K562 (cell line): ENCODE data around the gene KRTAP9-8. TPM values are rescaled to one million over a fixed set of nuclear protein-coding genes. Genes with fewer than 3 reads are reported as not detected.

Experiments
- ATAC-seq: fragments of 200-7000 bp; cut with Tn5 transposase; 3 replicates; pipeline ENCODE4 v1.9.1; 2020; ENCODE audit warnings: moderate library complexity
- BruUV-seq: library from RNA; stranded (reverse); fragments of 400-500 nt; replicated peaks from 2 replicates; lab custom pipeline; 2021; lab: Mats Ljungman, UMichigan
- CTCF ChIA-PET: fragments of 300-600 bp; formaldehyde crosslinking; extraction: SDS; loops from one replicate; lab custom pipeline; 2021; ENCODE audit warnings: low intra/inter-chr PET ratio; lab: Yijun Ruan, JAX
- POLR2A ChIA-PET: fragments of 300-600, 350-650 bp; sonication (Branson Sonifier 250); formaldehyde crosslinking; extraction: SDS; loops from one replicate; lab custom pipeline; 2021; ENCODE audit warnings: antibody characterized with exemption, inconsistent platforms; lab: Yijun Ruan, JAX
- DNase-seq, 4 experiments: peaks; one replicate each; pipeline versions ENCODE4 v3.0.0 to v3.0.0-alpha.2; 2011 to 2018; ENCODE audit warnings: low spot score in 3 of 4, mixed read lengths in 3 of 4; ENCODE audit errors: extremely low read depth in 1 of 4
- FAIRE-seq: peaks from 2 replicates; lab custom pipeline; 2011; peaks lifted over from hg19 to GRCh38; lab: Jason Lieb, UNC
- H2AFZ ChIP-seq: 2 replicates; pipeline ENCODE4 v1.6.0; 2011; ENCODE audit warnings: low read depth, low read length, control low read depth, inconsistent platforms
- H3K27ac ChIP-seq: fragments of 200-600 bp; 3 replicates; pipeline ENCODE4 v1.8.0; 2011; ENCODE audit warnings: low read depth, mild to moderate bottlenecking, control low read depth, inconsistent platforms, low read length, moderate library complexity, mixed read lengths; ENCODE audit errors: extremely low read depth
- H3K27me3 ChIP-seq, 2 experiments: fragments of 300-600 bp in 1 of 2; 2 replicates in 1 of 2; 3 replicates in 1 of 2; pipeline versions ENCODE4 v1.6.0 to v1.8.0; 2011; ENCODE audit warnings: inconsistent platforms in 2 of 2, low read length in 2 of 2, mild to moderate bottlenecking in 1 of 2, mixed read lengths in 1 of 2, moderate library complexity in 1 of 2; ENCODE audit not compliant: control insufficient read depth in 2 of 2, insufficient read depth in 2 of 2
- H3K36me3 ChIP-seq: fragments of 300-600 bp; 3 replicates; pipeline ENCODE4 v1.8.0; 2011; ENCODE audit warnings: mild to moderate bottlenecking, low read length, inconsistent platforms; ENCODE audit not compliant: control insufficient read depth, insufficient read depth
- H3K4me1 ChIP-seq, 2 experiments: fragments of 200-600 bp in 1 of 2; replicated peaks in 1 of 2; 2 replicates in 1 of 2; 3 replicates in 1 of 2; pipeline versions ENCODE4 v1.5.1 to v1.8.0; 2011; ENCODE audit warnings: inconsistent platforms in 2 of 2, low read length in 2 of 2, mild to moderate bottlenecking in 1 of 2, mixed read lengths in 1 of 2, moderate library complexity in 1 of 2; ENCODE audit not compliant: control insufficient read depth in 2 of 2, insufficient read depth in 2 of 2
- H3K4me2 ChIP-seq: 2 replicates; pipeline ENCODE4 v1.6.1; 2011; ENCODE audit warnings: low read length, control low read depth, inconsistent platforms, mixed read lengths; ENCODE audit not compliant: insufficient read depth
- H3K4me3 ChIP-seq: fragments of 200-600 bp; sonication (generic), shearing (Covaris generic); 2 replicates; pipeline ENCODE4 v1.5.1; 2016; ENCODE audit warnings: control low read depth, inconsistent platforms
- H3K79me2 ChIP-seq: fragments of 200-600 bp; 3 replicates; pipeline ENCODE4 v1.8.0; 2011; ENCODE audit warnings: low read length, inconsistent platforms; ENCODE audit not compliant: control insufficient read depth, insufficient read depth
- H3K9ac ChIP-seq, 2 experiments: 2 replicates each; pipeline versions ENCODE4 v1.6.0 to v1.6.1; 2011; ENCODE audit warnings: low read depth in 2 of 2, low read length in 2 of 2, control low read depth in 1 of 2, inconsistent platforms in 1 of 2, mild to moderate bottlenecking in 1 of 2, mixed read lengths in 1 of 2; ENCODE audit not compliant: insufficient read depth in 1 of 2
- H3K9me1 ChIP-seq: one replicate; pipeline ENCODE4 v1.6.0; 2011; ENCODE audit warnings: inconsistent platforms, mild to moderate bottlenecking, low read length, moderate library complexity; ENCODE audit not compliant: control insufficient read depth, insufficient read depth
- H3K9me3 ChIP-seq: replicated peaks from 2 replicates; pipeline ENCODE4 v1.5.1; 2011; ENCODE audit warnings: low read depth, low read length, inconsistent platforms; ENCODE audit not compliant: control insufficient read depth, insufficient read depth
- H4K20me1 ChIP-seq: replicated peaks from 2 replicates; pipeline ENCODE4 v1.6.1; 2011; ENCODE audit warnings: low read length, inconsistent platforms, mixed read lengths; ENCODE audit not compliant: control insufficient read depth, insufficient read depth
- REST ChIP-seq, 2 experiments: fragments of 450-650 bp; formaldehyde crosslinking in 1 of 2; IDR thresholded peaks; 2 replicates each; pipeline versions ENCODE4 v1.4.0 to v1.6.1; 2014 to 2020; ENCODE audit warnings: mild to moderate bottlenecking in 2 of 2, borderline replicate concordance in 1 of 2, low read depth in 1 of 2
- ZNF316 ChIP-seq: fragments of 450-650 bp; IDR thresholded peaks from 2 replicates; pipeline ENCODE4 v1.6.1; 2016
- WGBS: fragments of 100-300 bp; shearing (Covaris generic); methylation state at CpG from one replicate; pipeline ENCODE4 v1.1.6; 2016; ENCODE audit warnings: low coverage, mixed read lengths; ENCODE audit not compliant: insufficient coverage; ENCODE audit errors: missing lambda C conversion rate; 5-methylcytosine and 5-hydroxymethylcytosine counted together
- in situ Hi-C: fragments of 300-500 bp; cut with MboI; formaldehyde crosslinking; loops from 4 replicates; pipeline ENCODE4 v1.15.0; 2018; ENCODE audit warnings: inconsistent platforms, mixed read lengths
- intact Hi-C: fragments of 100-400 bp; cut with micrococcal nuclease; formaldehyde crosslinking; loops from 2 replicates; pipeline ENCODE4 v1.14.2; 2022
- polyA plus RNA-seq, 8 experiments: library from polyadenylated mRNA; depleted of rRNA in 4 of 8; stranded (reverse) in 5 of 8; unstranded in 3 of 8; fragments of >200 nt; fragmentation: Nextera tagmentation in 2 of 8; fragmentation: Illumina TruSeq in 1 of 8; extraction: Ambion mirVana in 2 of 8; extraction: Trizol in 1 of 8; gene quantifications; 2 replicates each; pipeline versions ENCODE4 v1.2.1 to v1.2.3, GENCODE V29; 2011 to 2014; ENCODE audit warnings: inconsistent platforms in 1 of 8, missing spikeins in 1 of 8
- total RNA-seq, 7 experiments: library from RNA; depleted of rRNA in 6 of 7; stranded (reverse); fragments of >200 nt in 6 of 7; fragmentation: Illumina TruSeq in 2 of 7; extraction: Trizol in 2 of 7; gene quantifications; 2 replicates each; pipeline versions ENCODE4 v1.2.1 to v1.2.3, GENCODE V29; 2011 to 2021; ENCODE audit warnings: low replicate concordance in 1 of 7

Gene KRTAP9-8
- total and polyA plus RNA-seq, 9 of the 15 experiments (the other 6 are each of a cell fraction or from before 2014, with no cell fraction given): not detected

GRCh38 chr17:41223821-41224220 is 14.0 kb upstream of the KRTAP9-8 start:
- no peak for DNase-seq
- POLR2A ChIA-PET: no interaction called here
- Histone ChIP-seq H3K9ac (no peak overlapping the region), H3K27ac (no peak overlapping the region), H3K4me3 (no peak overlapping the region), H4K20me1 (no peaks in the 10 kb centered on the region), H3K27me3 (no peaks in the 10 kb centered on the region; a peak in 1 of 5 replicates), H3K9me1 (no peaks in the 10 kb centered on the region), H3K9me3 (no peaks in the 10 kb centered on the region), H3K36me3 (no peaks in the 10 kb centered on the region), H3K4me1 (no peaks in the 10 kb centered on the region), H3K79me2 (no peaks in the 10 kb centered on the region), H3K4me2 (no peak overlapping the region), H2AFZ (no peak overlapping the region)
- no peak for TF ChIP-seq REST (IDR thresholded peaks at IDR 0.05; ENCODE audit: borderline replicate concordance)
- no peak for TF ChIP-seq REST (CRISPR knock-in tag; IDR thresholded peaks at IDR 0.05; ENCODE audit: low read depth)
- TF ChIP-seq ZNF316: peak; percentile 14; the same call in 1 of the 2 replicates
- 0% methylated on average over 2 of the region's 2 CpGs for WGBS
- no peak for FAIRE-seq
- intact Hi-C loops: no loop called here
- in situ Hi-C loops: no loop called here
- ATAC-seq: no peak
- BruUV-seq: no TSS peak
- CTCF ChIA-PET: no interaction called here
